K562 (cell line): ENCODE data around the gene ABCB6. TPM values are rescaled to one million over a fixed set of nuclear protein-coding genes. Genes with fewer than 3 reads are reported as not detected.

Experiments used
- ATAC-seq: fragments of 200-7000 bp; cut with Tn5 transposase; 3 replicates; pipeline ENCODE4 v1.9.1; 2020; ENCODE audit warnings: moderate library complexity
- BruUV-seq: library from RNA; stranded (reverse); fragments of 400-500 nt; replicated peaks from 2 replicates; lab custom pipeline; 2021; lab: Mats Ljungman, UMichigan
- CTCF ChIA-PET: fragments of 300-600 bp; formaldehyde crosslinking; extraction: SDS; loops from one replicate; lab custom pipeline; 2021; ENCODE audit warnings: low intra/inter-chr PET ratio; lab: Yijun Ruan, JAX
- POLR2A ChIA-PET: fragments of 300-600, 350-650 bp; sonication (Branson Sonifier 250); formaldehyde crosslinking; extraction: SDS; loops from one replicate; lab custom pipeline; 2021; ENCODE audit warnings: antibody characterized with exemption, inconsistent platforms; lab: Yijun Ruan, JAX
- DNase-seq, 4 experiments: peaks; one replicate each; pipeline versions ENCODE4 v3.0.0 to v3.0.0-alpha.2; 2011 to 2018; ENCODE audit warnings: low spot score in 3 of 4, mixed read lengths in 3 of 4; ENCODE audit errors: extremely low read depth in 1 of 4
- FAIRE-seq: peaks from 2 replicates; lab custom pipeline; 2011; peaks lifted over from hg19 to GRCh38; lab: Jason Lieb, UNC
- H2AFZ ChIP-seq: 2 replicates; pipeline ENCODE4 v1.6.0; 2011; ENCODE audit warnings: low read depth, low read length, control low read depth, inconsistent platforms
- H3K27ac ChIP-seq: fragments of 200-600 bp; 3 replicates; pipeline ENCODE4 v1.8.0; 2011; ENCODE audit warnings: low read depth, mild to moderate bottlenecking, control low read depth, inconsistent platforms, low read length, moderate library complexity, mixed read lengths; ENCODE audit errors: extremely low read depth
- H3K27me3 ChIP-seq, 2 experiments: fragments of 300-600 bp in 1 of 2; 2 replicates in 1 of 2; 3 replicates in 1 of 2; pipeline versions ENCODE4 v1.6.0 to v1.8.0; 2011; ENCODE audit warnings: inconsistent platforms in 2 of 2, low read length in 2 of 2, mild to moderate bottlenecking in 1 of 2, mixed read lengths in 1 of 2, moderate library complexity in 1 of 2; ENCODE audit not compliant: control insufficient read depth in 2 of 2, insufficient read depth in 2 of 2
- H3K36me3 ChIP-seq: fragments of 300-600 bp; 3 replicates; pipeline ENCODE4 v1.8.0; 2011; ENCODE audit warnings: mild to moderate bottlenecking, low read length, inconsistent platforms; ENCODE audit not compliant: control insufficient read depth, insufficient read depth
- H3K4me1 ChIP-seq, 2 experiments: fragments of 200-600 bp in 1 of 2; replicated peaks in 1 of 2; 2 replicates in 1 of 2; 3 replicates in 1 of 2; pipeline versions ENCODE4 v1.5.1 to v1.8.0; 2011; ENCODE audit warnings: inconsistent platforms in 2 of 2, low read length in 2 of 2, mild to moderate bottlenecking in 1 of 2, mixed read lengths in 1 of 2, moderate library complexity in 1 of 2; ENCODE audit not compliant: control insufficient read depth in 2 of 2, insufficient read depth in 2 of 2
- H3K4me2 ChIP-seq: 2 replicates; pipeline ENCODE4 v1.6.1; 2011; ENCODE audit warnings: low read length, control low read depth, inconsistent platforms, mixed read lengths; ENCODE audit not compliant: insufficient read depth
- H3K4me3 ChIP-seq: fragments of 200-600 bp; sonication (generic), shearing (Covaris generic); 2 replicates; pipeline ENCODE4 v1.5.1; 2016; ENCODE audit warnings: control low read depth, inconsistent platforms
- H3K79me2 ChIP-seq: fragments of 200-600 bp; 3 replicates; pipeline ENCODE4 v1.8.0; 2011; ENCODE audit warnings: low read length, inconsistent platforms; ENCODE audit not compliant: control insufficient read depth, insufficient read depth
- H3K9ac ChIP-seq, 2 experiments: 2 replicates each; pipeline versions ENCODE4 v1.6.0 to v1.6.1; 2011; ENCODE audit warnings: low read depth in 2 of 2, low read length in 2 of 2, control low read depth in 1 of 2, inconsistent platforms in 1 of 2, mild to moderate bottlenecking in 1 of 2, mixed read lengths in 1 of 2; ENCODE audit not compliant: insufficient read depth in 1 of 2
- H3K9me1 ChIP-seq: one replicate; pipeline ENCODE4 v1.6.0; 2011; ENCODE audit warnings: inconsistent platforms, mild to moderate bottlenecking, low read length, moderate library complexity; ENCODE audit not compliant: control insufficient read depth, insufficient read depth
- H3K9me3 ChIP-seq: replicated peaks from 2 replicates; pipeline ENCODE4 v1.5.1; 2011; ENCODE audit warnings: low read depth, low read length, inconsistent platforms; ENCODE audit not compliant: control insufficient read depth, insufficient read depth
- H4K20me1 ChIP-seq: replicated peaks from 2 replicates; pipeline ENCODE4 v1.6.1; 2011; ENCODE audit warnings: low read length, inconsistent platforms, mixed read lengths; ENCODE audit not compliant: control insufficient read depth, insufficient read depth
- POLR2G ChIP-seq: fragments of 200-400 bp; formaldehyde crosslinking; IDR thresholded peaks from 2 replicates; pipeline ENCODE4 v1.6.1; 2017; ENCODE audit warnings: low read depth, mild to moderate bottlenecking, antibody characterized with exemption, low read length, moderate library complexity
- RBFOX2 ChIP-seq: fragments of 200-400 bp; formaldehyde crosslinking; IDR thresholded peaks from 2 replicates; pipeline ENCODE4 v1.6.1; 2017; ENCODE audit warnings: low read depth, mild to moderate bottlenecking, low read length, moderate library complexity
- SP2 ChIP-seq: IDR thresholded peaks from 2 replicates; pipeline ENCODE4 v1.6.1; 2011; ENCODE audit warnings: mild to moderate bottlenecking, low read depth, low read length, moderate library complexity; ENCODE audit not compliant: poor library complexity, severe bottlenecking; ENCODE audit errors: extremely low read depth
- ZNF165 ChIP-seq: fragments of 250-450 bp; sonication (Bioruptor Pico); IDR thresholded peaks from 2 replicates; pipeline ENCODE4 v1.4.0; 2020; ENCODE audit warnings: borderline replicate concordance
- WGBS: fragments of 100-300 bp; shearing (Covaris generic); methylation state at CpG from one replicate; pipeline ENCODE4 v1.1.6; 2016; ENCODE audit warnings: low coverage, mixed read lengths; ENCODE audit not compliant: insufficient coverage; ENCODE audit errors: missing lambda C conversion rate; 5-methylcytosine and 5-hydroxymethylcytosine counted together
- in situ Hi-C: fragments of 300-500 bp; cut with MboI; formaldehyde crosslinking; loops from 4 replicates; pipeline ENCODE4 v1.15.0; 2018; ENCODE audit warnings: inconsistent platforms, mixed read lengths
- intact Hi-C: fragments of 100-400 bp; cut with micrococcal nuclease; formaldehyde crosslinking; loops from 2 replicates; pipeline ENCODE4 v1.14.2; 2022
- polyA plus RNA-seq, 8 experiments: library from polyadenylated mRNA; depleted of rRNA in 4 of 8; stranded (reverse) in 5 of 8; unstranded in 3 of 8; fragments of >200 nt; fragmentation: Nextera tagmentation in 2 of 8; fragmentation: Illumina TruSeq in 1 of 8; extraction: Ambion mirVana in 2 of 8; extraction: Trizol in 1 of 8; gene quantifications; 2 replicates each; pipeline versions ENCODE4 v1.2.1 to v1.2.3, GENCODE V29; 2011 to 2014; ENCODE audit warnings: inconsistent platforms in 1 of 8, missing spikeins in 1 of 8
- total RNA-seq, 7 experiments: library from RNA; depleted of rRNA in 6 of 7; stranded (reverse); fragments of >200 nt in 6 of 7; fragmentation: Illumina TruSeq in 2 of 7; extraction: Trizol in 2 of 7; gene quantifications; 2 replicates each; pipeline versions ENCODE4 v1.2.1 to v1.2.3, GENCODE V29; 2011 to 2021; ENCODE audit warnings: low replicate concordance in 1 of 7
- TF ChIP-seq, protein P1 (sequence below): IDR thresholded peaks from 3 replicates; pipeline ENCODE4 v1.6.1; 2011; ENCODE audit warnings: borderline replicate concordance, mild to moderate bottlenecking; ENCODE audit not compliant: insufficient read length, insufficient read depth
- TF ChIP-seq, protein P2 (sequence below): fragments of 250-450 bp; sonication (Bioruptor Pico); IDR thresholded peaks from 2 replicates; pipeline ENCODE4 v1.4.0; 2020; ENCODE audit warnings: mild to moderate bottlenecking, moderate library complexity

ABCB6 gene
- total and polyA plus RNA-seq, 9 of the 15 experiments (the other 6 are each of a cell fraction or from before 2014, with no cell fraction given) = 3.7 to 29.8 (median 16.8) TPM

GRCh38 chr2:219250049-219250781, 31.5 kb upstream of the ABCB6 start:
- 0 out of 5 replicates have a peak, but pooled peaks cover 0 to 4% of the 10 kb centered on the region in 2 experiments for H3K27me3 ChIP-seq
- no peaks in the 10 kb centered on the region for H3K9me3 ChIP-seq
- TF ChIP-seq, protein P1, sequence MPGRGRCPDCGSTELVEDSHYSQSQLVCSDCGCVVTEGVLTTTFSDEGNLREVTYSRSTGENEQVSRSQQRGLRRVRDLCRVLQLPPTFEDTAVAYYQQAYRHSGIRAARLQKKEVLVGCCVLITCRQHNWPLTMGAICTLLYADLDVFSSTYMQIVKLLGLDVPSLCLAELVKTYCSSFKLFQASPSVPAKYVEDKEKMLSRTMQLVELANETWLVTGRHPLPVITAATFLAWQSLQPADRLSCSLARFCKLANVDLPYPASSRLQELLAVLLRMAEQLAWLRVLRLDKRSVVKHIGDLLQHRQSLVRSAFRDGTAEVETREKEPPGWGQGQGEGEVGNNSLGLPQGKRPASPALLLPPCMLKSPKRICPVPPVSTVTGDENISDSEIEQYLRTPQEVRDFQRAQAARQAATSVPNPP = no peak
- TF ChIP-seq, protein P2, sequence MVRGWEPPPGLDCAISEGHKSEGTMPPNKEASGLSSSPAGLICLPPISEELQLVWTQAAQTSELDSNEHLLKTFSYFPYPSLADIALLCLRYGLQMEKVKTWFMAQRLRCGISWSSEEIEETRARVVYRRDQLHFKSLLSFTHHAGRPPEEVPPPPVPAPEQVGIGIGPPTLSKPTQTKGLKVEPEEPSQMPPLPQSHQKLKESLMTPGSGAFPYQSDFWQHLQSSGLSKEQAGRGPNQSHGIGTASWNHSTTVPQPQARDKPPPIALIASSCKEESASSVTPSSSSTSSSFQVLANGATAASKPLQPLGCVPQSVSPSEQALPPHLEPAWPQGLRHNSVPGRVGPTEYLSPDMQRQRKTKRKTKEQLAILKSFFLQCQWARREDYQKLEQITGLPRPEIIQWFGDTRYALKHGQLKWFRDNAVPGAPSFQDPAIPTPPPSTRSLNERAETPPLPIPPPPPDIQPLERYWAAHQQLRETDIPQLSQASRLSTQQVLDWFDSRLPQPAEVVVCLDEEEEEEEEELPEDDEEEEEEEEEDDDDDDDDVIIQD (CRISPR knock-in tag) = no peak
- TF ChIP-seq RBFOX2 (peak; percentile 45; the same call in 1 of the 2 replicates), SP2 (no peak), ZNF165 (CRISPR knock-in tag) (no peak), POLR2G (peak; percentile 60)
- TF ChIP-seq, all 486 proteins: peak for 2
- H3K79me2 ChIP-seq = peaks cover 40% of the 10 kb centered on the region
- no TSS peak for BruUV-seq
- DNase-seq = no peak
- H4K20me1 ChIP-seq = 0 out of 2 replicates have a peak, but pooled peaks cover 3% of the 10 kb centered on the region
- H3K9me1 ChIP-seq = no peaks in the 10 kb centered on the region
- in situ Hi-C loops (no loop called here), intact Hi-C loops (no loop called here)
- FAIRE-seq = no peak
- no peak overlapping the region for H3K4me3 ChIP-seq
- no peak overlapping the region for H2AFZ ChIP-seq
- no peak overlapping the region; the same call in 2 of the 3 replicates for H3K27ac ChIP-seq
- peaks cover 57% of the 10 kb centered on the region for H3K36me3 ChIP-seq
- WGBS = 90% methylated on average over 18 of the region's 22 CpGs
- ChIA-PET CTCF (no interaction called here), POLR2A (interaction anchor here (0.5 to 3.4 kb wide), 11 partner anchors 8 to 180 kb away, joined by 3 to 22 read pairs (median 4); partner anchors contain the start of genes ABCB6, ANKZF1, ATG9A and DNAJB2)
- no peak overlapping the region for H3K9ac ChIP-seq
- H3K4me2 ChIP-seq = no peak overlapping the region
- ATAC-seq = no peak
- H3K4me1 ChIP-seq = peaks cover 27 to 58% of the 10 kb centered on the region in 2 experiments; a peak in 4 of 5 replicates
